IPS-NIHi11 (cell line): ENCODE results near the gene CDCA7L.
"Not testable (repeated sequence)": the region's sequence is repeated elsewhere in the genome, so short reads cannot be mapped to it uniquely, and the experiment has no call there.

Experiments
- DNase-seq: peaks from one replicate; pipeline ENCODE4 v3.0.0; 2012; ENCODE audit warnings: mixed read lengths, low spot score

The CDCA7L gene

DNA sequence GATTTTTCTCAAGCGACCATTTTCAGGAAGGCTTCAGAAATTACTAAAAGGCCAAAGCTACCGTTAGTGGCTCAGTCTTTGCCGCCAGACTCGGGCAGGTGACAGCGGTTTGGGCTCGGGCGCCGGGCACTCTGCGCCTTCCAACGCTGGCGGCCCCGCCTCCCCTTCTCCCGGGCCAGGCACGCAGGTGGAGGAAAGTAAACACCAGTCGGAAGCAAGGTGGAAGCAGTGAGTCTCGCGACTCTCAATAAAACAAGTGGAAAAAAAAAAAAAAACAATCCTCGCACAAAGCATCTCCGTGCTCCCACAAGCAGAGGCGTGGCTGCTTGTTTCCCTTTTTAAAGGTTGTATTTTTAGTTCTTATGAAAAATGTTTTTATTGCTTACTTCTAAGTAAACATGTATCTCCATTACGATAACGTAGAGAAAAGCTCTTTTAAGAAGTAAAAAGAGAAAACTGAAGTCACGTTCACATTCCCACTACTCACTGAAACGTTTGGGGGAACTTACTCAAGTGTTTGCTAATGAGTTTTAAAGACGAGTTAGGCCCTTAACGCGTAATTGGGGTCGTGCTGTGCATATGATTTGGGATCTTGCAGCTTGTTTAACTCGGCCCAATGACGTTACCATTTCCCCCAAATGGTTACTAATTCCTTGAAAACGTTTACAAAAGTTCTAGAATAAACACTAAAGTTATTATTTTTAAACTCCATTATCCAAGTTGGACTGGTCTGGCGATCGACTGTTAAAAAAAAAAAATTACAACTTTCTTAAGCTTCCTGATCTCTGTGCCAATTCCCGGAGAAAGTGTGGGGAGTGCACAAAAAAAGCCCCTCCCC is 864 bp downstream of the CDCA7L start:
- DNase-seq: peak; percentile 82

DNA sequence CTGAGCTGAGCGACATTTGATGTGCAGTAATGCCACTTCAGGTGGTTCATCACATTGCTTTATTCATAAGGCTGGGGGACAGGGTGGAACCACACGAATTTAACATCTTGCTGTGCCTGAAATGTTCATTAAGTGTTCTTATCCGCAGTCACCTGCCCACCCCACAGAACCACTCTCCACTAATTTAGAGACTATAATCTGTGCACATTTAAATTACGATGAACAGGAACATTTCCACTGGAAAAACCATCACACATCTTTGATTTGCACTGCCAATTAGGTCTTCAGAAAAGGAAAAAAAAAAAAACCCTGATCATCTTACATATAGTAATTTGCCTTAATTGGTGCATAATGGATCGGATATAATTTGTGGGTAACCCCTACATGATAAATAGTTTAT is 2.3 kb downstream of the CDCA7L start:
- no peak for DNase-seq

DNA sequence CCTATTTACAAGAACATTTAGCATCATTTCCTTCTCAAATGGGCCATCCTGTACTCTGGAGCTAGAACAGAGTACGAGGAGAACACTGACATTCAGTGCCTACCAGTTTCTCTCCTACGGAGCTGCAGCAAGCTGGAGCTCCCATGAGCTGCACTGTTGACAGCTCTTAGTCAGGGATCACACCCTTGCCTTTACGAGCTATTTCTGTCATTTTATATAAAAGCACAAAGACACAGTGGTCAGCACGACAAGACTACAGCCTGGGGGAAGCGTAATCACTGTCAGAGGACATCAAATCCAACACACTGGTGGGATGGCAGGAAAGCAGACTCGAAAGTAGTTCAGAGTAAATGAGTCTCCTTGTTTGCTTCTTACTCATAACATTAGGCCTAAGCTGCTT is 2.7 kb downstream of the CDCA7L start:
- no peak for DNase-seq

DNA sequence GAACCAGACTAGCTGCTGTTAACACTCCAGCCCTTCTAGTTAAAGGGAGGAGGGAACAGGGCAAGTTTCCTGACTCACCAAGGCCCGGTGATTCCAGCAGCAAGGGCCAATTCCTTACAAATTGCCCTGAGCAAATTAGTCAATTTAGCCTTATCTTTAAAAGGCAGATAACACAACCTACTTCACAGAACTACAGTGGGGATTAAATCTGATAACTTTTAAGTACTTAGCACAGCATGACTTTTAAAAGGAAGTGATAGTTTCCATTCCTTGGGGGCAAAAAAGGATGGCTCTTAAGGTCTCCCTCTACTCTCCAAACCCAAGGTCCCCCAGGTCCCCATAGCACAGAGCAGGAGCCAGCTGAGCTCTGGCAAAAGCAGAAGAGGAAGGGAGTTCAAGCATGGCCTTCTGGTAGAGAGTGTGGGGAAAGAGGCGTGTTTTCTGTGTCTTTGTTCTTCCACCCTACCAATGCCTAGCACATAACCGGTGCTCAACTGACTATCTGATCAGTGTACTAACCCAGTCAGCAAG is 4.0 kb downstream of the CDCA7L start:
- no peak for DNase-seq

DNA sequence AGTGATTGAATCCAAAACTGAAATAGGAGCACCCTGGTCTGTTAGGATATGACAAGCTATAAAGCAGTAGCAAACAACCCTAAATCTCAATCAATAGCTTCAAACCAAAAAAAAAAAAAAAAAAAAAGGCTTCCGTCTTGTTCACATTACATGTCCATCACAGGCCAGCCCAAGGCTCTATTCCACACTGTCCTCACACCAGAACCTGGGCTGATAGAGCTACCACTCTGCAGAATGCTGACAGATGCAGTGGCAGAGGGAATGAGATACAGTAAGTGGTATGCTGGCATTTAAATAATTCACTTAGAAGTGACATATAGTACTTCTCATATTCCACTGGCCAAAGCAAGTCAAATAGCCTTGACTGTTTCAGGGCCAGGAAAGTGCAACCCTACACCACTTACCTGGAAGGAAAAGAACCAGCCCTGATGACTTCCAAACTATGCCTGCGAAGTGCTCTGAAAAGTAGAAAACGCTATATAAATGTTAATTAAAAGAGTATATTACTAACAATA is 5.8 kb downstream of the CDCA7L start:
- no peak for DNase-seq

DNA sequence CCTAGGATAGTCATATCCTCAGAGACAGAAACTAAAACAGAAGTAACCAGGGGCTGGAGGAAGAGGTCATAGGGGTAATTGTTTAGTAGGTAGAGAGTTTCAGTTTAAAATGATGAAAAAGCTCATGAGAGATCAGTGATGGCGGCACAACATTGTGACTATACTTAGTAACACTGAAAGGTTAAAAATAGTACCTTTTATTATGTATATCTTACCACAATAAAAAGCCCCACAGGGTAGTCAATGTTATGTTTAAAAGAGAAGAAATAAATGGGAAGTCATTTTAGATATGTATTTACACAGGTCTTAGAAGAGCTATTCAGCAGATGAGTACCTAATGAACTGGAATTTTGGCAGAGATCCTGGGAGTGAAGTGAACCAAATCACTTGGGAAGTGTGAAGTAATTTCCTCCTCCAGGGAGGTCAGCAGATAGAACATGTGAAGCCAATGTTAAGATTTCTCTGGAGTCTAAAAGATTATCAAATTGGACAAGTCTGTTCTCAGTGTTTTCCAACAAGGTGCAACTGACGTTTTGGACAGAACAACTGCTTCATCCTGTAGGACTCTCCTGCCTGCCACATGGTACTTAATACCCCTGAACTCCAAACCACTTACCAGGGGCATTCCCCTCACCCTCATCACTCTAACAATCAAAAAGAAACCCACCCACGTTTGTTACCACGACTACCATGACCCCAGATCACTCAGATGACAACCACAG is 6.4 kb downstream of the CDCA7L start:
- no peak for DNase-seq

DNA sequence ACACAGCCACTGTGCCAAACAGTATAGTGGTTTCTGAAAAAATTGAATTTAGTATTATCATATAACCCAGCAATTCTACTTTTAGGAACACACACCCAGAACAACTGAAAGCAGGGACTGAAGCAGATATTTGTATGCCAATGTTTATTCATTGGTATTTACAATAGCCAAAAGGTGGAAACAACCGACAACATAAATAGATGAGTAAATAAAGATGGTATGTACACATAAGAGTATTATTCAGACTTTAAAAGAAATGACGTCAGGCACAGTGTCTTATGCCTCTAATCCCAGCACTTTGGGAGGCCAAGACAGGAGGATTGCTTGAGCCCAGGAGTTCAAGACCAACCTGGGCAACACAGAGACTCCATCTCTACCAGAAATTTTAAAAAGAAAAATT is 7.2 kb downstream of the CDCA7L start:
- no peak for DNase-seq

DNA sequence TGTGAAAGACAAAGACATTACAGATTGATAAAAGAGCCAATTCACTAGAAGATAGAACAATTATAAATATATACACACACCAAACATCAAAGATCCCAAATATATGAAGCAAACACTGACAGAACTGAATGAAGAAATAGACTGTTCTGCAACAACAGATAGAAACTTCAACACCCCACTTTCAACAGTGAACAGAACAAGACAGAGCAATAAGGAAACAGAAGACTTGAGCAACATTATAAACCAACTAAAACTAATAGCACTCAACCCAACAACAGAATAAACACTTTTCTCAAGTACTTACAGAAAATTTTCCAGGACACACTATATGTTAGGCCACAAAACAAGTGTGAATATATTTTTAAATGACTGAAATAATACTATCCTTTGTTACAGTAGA is 10.9 kb downstream of the CDCA7L start:
- no peak for DNase-seq

DNA sequence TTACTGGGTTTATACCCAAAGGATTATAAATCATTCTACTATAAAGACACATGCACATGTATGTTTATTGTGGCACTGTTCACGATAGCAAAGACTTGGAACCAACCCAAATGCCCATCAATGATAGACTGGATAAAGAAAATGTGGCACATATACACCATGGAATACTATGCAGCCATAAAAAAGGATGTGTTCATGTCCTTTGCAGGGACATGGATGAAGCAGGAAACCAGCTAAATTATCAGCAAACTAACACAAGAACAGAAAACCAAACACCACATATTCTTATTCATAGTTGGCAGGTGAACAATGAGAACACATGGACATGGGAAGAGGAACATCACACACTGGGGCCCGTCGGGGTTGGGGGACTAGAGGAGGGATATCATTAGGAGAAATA is 12.4 kb downstream of the CDCA7L start:
- DNase-seq: not testable (repeated sequence)

DNA sequence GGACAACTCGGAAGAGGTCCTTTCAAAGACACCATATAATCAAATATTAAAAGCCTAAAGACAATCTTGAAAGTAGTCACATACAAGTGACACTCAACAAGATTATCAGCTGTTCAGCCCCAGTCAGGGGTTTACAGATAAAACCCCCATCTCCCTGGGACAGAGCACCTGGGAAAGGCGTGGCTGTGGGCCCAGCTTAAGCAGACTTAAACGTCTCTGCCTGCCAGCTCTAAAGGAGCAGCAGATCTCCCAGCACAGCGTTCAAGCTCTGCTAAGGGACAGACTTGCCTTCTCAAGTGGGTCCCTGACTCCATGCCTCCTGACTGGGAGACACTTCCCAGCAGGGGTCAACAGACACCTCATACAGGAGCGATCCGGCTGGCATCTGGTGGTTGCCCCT is 18.0 kb downstream of the CDCA7L start:
- DNase-seq: no peak

DNA sequence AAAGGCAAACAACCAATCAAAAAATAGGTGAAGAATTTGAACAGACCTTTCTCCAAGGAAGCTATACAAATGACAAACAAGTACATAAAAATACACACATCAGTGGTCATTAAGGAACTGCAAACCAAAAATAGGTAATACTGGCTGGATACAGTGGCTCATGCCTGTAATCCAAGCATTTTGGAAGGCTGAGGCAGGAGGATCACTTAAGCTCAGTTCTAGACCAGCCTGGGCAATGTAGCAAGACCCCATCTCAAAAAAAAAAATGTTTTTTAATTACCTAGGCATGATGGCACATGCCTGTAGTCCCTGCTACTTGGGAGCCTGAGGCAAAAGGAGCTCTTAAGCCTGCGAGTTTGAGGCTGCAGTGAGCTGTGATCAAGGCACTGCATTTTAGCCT is 19.3 kb downstream of the CDCA7L start:
- DNase-seq: no peak

DNA sequence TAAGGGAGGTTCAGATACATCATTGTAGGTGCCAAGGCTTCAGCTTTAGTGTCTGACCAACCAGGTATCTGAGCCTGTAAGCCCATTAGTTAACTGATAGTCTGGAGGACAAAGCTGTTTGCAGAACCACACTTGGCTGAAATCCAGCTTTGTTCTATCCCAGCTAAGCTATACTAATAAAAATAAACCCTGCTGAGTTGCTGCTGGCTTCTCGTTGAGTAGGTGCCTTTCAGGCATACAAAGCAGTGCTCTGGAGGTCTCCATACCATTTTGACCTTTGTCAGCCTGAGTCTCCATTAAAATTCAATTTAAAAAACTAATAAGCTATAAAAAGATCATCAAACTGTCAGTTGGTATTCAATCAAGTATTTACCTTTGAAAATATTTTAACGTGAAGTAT is 22.0 kb downstream of the CDCA7L start:
- DNase-seq: peak; percentile 24

DNA sequence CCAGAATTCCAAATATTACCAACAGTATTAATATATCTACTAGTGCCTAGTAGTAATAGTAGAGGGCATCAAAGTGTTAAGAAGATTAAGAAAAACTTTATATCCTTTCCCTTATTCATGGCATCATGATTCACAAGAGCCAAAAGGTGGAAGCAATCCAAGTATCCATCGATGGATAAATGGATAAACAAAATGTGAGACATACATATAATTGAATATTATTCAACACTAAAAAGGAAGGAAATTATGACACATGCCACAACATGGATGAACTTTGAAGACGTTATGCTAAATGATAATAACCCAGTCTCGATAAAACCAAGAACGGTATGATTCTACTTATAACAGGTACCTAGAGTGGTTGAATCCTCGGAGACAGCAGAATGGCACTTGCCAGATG is 23.1 kb downstream of the CDCA7L start:
- DNase-seq: no peak

DNA sequence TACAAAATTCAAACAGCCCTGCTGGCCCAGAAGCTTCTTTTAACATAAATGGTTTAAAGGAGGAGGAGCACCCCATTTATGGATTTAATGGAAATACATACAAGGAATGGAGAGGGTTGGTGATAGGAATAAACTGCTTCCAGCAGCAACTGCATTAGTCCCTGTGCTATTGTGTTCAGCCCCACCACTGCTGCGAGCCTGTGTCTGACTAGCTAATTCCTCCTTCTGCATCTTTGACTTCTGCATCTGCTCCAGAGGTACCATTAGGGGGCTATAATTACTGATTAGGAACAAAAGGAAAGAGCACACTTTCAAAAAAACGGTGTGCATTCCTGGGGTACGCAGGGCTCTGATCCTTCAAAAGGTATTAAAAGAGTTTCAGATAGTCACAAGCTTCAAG is 24.8 kb downstream of the CDCA7L start:
- no peak for DNase-seq

DNA sequence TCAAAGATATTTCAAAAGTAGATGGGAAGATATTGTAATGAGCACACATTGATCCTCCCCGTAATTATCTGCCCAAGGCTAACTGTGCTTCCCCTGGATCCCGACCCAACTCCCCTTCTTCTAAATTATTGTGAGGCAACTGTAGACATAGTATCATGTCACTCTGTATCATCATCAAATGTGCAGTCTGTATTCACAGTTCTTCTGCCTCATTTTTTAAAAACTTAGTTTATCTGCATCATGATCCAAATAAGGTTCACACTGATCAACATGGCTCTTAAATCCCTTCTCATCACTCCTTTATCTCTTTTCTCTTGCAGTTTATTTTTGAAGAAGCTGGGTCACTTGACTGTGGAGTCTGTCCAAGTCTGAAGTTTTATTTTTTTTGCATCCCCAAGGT is 27.5 kb downstream of the CDCA7L start:
- no peak for DNase-seq

DNA sequence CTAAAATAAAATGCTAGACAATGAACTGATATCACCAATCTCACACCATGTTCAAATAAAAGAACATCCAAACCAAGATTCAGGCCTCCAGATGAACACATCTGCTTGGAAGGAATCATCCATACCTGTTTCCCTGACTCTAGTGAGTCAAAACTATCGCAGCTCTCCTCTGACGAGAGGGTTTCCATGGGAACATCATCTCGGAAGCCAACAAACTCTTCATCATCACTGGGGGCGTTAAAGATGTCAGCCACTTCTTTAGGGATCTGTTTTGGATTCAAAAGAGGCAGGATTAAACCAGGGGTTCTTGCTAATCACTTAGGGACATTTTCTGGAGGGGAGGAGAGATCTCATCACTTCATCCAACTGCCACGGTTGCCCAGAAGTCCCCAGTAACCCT is 29.1 kb downstream of the CDCA7L start:
- no peak for DNase-seq

DNA sequence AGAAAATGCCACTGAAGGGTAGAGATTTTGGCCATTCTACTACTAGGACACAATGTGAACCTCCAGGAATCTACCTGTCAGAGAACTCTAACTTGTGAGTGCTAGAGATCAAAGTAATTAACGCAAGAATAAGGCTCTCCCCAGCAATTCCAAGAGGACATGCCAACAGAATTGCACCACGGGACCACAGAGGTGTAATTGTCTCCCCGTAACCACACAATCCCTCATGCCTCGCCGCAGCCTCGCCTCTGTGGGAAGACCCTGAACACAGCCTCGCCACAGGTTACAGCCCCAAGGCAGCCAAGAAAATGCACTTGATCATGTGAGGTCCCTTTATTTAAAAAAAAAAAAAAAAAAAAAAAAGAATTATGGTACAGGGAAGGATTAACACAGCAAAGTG is 29.5 kb downstream of the CDCA7L start:
- peak; percentile 25 for DNase-seq

DNA sequence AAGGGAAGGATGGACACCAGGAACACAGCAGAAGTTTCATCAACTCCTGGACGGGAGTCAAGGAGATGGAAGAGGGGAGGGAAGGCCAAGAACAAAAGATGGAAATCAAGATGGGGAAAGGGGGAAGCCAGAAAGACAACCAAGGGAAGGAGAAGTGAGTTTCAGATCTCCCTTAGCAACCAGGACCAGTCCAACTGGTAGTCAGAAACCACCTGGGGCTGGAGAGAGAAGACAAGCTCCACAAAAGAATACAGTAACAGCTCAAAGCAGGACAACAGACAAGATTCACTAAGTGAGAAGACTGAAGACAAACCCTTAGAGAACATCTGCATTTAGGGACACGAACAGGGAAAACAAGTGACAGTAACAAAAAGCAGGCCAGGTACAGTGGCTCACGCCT is 30.6 kb downstream of the CDCA7L start:
- DNase-seq: no peak

DNA sequence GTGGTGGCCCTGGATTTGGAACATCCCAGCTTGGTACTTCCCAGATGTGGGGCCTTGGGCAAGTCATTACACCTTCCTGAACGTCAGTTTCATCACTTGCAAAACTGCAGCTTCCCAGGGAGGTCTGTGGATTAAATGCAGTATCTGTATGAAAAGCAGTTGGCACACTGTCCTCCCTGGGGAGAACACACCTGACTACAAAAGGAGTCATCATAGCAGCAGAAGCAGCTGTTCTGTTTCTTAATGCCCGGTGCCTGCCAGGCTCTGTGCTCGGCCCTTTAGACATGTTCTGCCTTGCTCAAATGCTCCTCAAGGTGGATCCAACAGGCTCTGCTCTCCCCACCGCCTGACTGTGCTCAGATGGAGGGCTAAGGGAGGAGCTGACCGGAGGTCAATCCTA is 31.0 kb downstream of the CDCA7L start:
- no peak for DNase-seq

DNA sequence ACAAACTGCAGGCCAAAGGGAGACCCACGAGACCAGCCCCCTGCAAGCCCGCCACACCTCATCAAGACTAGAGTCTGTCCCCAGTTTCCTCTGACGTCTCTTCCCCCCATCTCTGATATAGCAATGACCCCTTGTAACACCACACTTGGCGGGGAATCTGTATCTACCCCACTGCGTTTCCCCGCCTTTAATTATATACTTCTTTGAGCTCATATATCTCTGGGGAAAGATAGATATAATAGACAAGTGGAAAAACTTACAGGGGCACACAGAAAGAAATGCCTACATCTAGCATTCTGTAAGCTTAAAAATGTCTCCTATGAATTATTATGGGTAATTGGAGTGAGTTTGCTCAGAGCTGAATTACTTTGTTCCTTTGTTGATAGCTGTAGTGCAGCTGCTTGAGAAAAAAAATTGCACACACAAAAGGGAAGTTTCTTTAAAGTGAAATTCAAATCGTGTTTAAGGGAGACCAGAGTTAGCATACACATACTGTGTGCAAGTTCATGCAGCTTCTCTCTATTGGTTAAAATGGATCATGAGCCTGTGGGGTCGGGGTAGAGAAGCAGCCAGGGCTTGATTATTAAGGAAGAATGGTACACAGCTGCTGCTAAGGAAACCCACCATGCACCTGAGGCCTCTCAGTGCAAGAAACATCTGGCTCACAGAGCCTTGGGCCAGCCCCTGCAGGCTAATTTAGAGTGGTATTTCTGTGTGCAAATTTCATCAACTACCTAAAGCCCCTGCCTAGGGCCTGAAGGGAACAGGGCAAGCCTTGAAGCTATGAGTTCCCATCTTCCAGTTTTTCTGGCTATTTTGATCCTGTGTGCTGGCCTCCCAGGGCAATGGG is 32.5 kb downstream of the CDCA7L start:
- no peak for DNase-seq

DNA sequence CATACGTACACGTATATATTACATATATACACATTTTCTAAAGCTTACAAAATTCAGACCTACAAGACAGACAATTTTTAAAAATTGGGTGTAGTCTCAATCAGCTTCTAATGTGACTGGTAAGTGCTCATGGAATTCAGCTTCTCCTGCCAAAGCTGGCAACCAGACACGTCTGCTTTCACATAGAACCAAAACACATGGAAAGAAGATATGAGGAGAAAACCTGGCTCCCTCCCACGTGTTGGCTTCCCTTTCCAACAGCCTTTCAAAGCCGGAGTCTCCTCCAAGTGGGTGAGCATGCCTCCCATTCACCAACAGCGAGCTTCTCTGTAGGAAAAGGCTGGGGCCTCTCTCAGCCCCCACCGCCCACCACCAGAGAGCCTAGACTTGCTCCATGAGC is 33.4 kb downstream of the CDCA7L start:
- DNase-seq: no peak

DNA sequence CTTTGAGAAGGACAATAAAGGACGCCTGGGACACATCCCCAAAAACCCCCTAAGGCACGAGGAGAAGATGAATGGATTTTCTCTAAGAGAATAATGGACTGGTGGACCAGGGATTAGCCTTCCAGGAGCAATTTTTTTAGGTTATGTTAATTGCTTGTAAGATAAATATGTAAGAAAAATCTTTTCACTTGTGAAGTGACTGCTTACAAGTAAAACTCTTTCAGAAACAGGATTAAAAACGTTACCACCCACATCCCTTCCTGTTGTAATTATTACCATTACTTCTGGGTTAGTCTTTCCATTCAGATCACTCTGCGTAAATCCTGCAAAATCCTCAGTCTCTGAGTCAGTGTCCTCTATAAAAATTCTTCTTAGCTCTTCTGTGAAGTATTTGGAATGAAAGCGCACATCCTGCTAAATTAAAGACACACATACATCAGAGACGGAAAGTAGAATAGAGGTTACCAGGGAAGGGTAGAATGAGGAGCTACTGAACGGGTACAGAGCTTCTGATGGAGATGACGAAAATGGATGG is 34.3 kb downstream of the CDCA7L start:
- no peak for DNase-seq
